Skeletal muscle tissue (tissue), 4 donors: ENCODE data around the gene EPHB1. TPM values are rescaled to one million over a fixed set of nuclear protein-coding genes. Genes with fewer than 3 reads are reported as not detected.

Source experiments
- H3K27ac ChIP-seq: one replicate; pipeline ENCODE4 v1.7.0; 2013; ENCODE audit warnings: mild to moderate bottlenecking, low read depth, low read length, inconsistent platforms
- H3K27me3 ChIP-seq, 3 donors: one replicate each; pipeline ENCODE4 v1.7.0; 2013; ENCODE audit warnings: low read length in 3 of 3; ENCODE audit not compliant: control insufficient read depth in 3 of 3, insufficient read depth in 3 of 3
- H3K36me3 ChIP-seq, 3 donors: one replicate each; pipeline ENCODE4 v1.7.0; 2013; ENCODE audit warnings: low read length in 3 of 3; ENCODE audit not compliant: control insufficient read depth in 3 of 3, insufficient read depth in 3 of 3
- H3K4me1 ChIP-seq, 3 donors: one replicate each; pipeline ENCODE4 v1.7.0; 2013; ENCODE audit warnings: low read length in 3 of 3, mild to moderate bottlenecking in 3 of 3; ENCODE audit not compliant: control insufficient read depth in 3 of 3, insufficient read depth in 3 of 3
- H3K4me3 ChIP-seq, 3 donors: one replicate each; pipeline ENCODE4 v1.7.0; 2013; ENCODE audit warnings: low read length in 3 of 3
- H3K9ac ChIP-seq, 3 donors: one replicate each; pipeline ENCODE4 v1.7.0; 2013; ENCODE audit warnings: low read length in 3 of 3, mild to moderate bottlenecking in 3 of 3, moderate library complexity in 2 of 3, low read depth in 1 of 3
- H3K9me3 ChIP-seq, 3 donors: one replicate each; pipeline ENCODE4 v1.7.0; 2013; ENCODE audit warnings: low read length in 3 of 3; ENCODE audit not compliant: control insufficient read depth in 3 of 3
- total RNA-seq: library from RNA; depleted of rRNA; stranded (reverse); fragments of >200 nt; gene quantifications from one replicate; pipeline ENCODE4 v1.2.3, GENCODE V29; 2014
- donor health status: Osteomylitis.

EPHB1 gene
- total RNA-seq, 1 donor from 2014 or later, result 5.7 TPM

DNA sequence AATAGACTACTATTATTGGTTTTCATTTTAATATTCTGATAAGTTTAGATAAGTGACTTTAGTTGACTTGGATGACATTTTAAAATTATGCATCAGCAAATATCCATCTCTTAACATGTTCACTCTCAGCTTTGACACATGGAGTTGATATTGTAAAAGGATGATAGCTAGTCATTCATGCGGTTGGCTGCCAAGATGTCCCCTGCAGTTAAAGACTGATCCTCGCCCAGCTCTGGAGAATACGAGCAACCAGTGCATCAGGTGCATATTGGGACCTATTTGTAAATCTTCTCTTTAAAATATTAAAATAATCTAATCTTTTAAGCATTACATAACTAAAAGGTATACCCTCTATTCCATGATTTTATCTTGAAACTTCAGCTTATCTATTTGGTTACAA, 41.9 kb downstream of the EPHB1 start:
- H3K27ac ChIP-seq, result no peak overlapping the region
- peaks cover 0 to 9% (median 4%) of the 10 kb centered on the region in 3 donors for H3K4me1 ChIP-seq
- H3K9me3 ChIP-seq, result no peaks in the 10 kb centered on the region
- no peaks in the 10 kb centered on the region for H3K27me3 ChIP-seq
- H3K36me3 ChIP-seq, result no peaks in the 10 kb centered on the region
- H3K4me3 ChIP-seq, result no peak overlapping the region
- no peak overlapping the region for H3K9ac ChIP-seq

DNA sequence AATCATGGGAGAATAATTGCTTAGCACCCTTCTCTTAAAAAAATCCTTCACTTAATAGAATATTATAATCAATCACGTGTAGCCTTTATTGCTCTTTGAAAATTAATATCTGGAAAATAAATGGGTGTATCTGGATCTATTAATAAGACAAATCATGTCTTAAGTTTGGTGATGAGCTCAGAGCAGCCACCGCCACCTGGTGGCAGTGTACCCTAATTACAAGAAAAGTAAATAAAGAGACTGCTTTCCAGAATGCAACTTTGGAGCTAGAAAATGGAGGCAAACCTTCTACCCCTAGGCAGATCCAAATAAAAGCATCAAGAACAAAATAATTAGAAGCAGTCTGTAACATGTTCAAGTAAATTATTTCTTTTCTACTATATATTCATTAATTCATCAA, 43.5 kb downstream of the EPHB1 start:
- Histone ChIP-seq H3K4me3 (no peak overlapping the region), H3K9me3 (no peaks in the 10 kb centered on the region), H3K27ac (no peak overlapping the region), H3K36me3 (no peaks in the 10 kb centered on the region), H3K27me3 (no peaks in the 10 kb centered on the region), H3K4me1 (peaks cover 0 to 9% (median 4%) of the 10 kb centered on the region in 3 donors), H3K9ac (no peak overlapping the region)

DNA sequence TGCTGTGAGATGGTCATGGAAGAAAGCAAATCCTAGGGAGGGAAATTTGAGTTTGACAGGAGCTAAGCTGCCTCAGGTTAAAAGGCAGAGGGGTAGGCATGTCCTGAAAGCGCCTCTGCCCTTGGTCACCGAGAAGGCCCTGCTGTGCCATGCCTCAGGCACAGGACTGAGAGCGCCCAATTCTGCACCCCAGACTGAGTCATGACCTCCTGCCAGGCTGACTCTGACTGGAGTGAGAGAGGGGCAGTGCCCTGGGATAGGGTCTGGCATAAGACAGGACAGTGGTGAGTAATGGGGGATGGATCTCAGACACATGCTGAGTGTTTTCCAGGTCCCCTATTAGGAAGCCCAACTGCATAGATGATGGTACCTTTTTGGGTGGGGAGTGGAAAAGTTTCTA, 44.4 kb downstream of the EPHB1 start:
- H3K4me3 ChIP-seq, result no peak overlapping the region
- no peak overlapping the region for H3K27ac ChIP-seq
- H3K4me1 ChIP-seq, result peaks cover 0 to 9% (median 4%) of the 10 kb centered on the region in 3 donors
- peaks cover 0 to 3% (median 0%) of the 10 kb centered on the region in 3 donors for H3K9me3 ChIP-seq
- H3K9ac ChIP-seq, result no peak overlapping the region
- no peaks in the 10 kb centered on the region for H3K36me3 ChIP-seq
- H3K27me3 ChIP-seq, result no peaks in the 10 kb centered on the region

DNA sequence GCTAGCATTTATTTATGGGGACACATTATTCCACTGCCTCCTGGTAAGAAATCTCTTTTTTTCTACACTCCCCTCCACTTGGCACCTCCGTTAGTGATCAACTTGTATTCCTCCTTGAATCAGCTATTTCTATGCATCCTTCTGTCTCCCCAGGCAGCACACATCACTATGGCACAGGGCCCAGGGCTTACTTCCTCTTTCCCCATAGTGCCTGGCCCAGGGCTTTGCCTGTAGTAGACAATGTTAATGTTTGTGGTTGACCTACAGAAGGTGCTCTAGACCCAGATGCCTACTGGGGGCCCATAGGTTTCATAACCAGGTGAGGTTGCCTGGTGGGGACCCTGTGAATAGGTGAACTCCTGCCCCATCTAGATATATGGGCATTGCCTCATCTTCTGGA, 44.9 kb downstream of the EPHB1 start:
- Histone ChIP-seq H3K9me3 (peaks cover 0 to 3% (median 0%) of the 10 kb centered on the region in 3 donors), H3K4me3 (no peak overlapping the region), H3K9ac (no peak overlapping the region), H3K36me3 (no peaks in the 10 kb centered on the region), H3K27ac (no peak overlapping the region), H3K27me3 (no peaks in the 10 kb centered on the region), H3K4me1 (peaks cover 0 to 8% (median 4%) of the 10 kb centered on the region in 3 donors)

DNA sequence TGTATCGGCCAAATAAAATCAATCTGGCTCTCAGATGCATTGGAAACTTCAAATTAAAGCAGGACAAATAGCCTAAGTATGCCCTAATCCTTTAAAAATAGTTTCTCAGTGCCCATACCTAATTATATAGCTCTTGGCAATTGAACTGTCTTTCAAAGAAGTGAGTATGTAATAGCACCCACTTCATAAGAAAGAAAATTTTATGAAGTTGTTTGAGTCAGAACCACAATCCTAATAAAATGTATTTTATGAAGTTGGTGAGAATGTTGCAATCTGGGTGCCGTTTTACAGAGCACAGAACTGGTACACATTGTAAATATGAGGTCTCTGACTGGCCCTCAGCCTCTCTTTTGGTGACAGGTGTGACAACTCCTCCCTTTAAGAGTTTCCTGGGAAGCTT, 45.4 kb downstream of the EPHB1 start:
- no peak overlapping the region for H3K4me3 ChIP-seq
- peaks cover 0 to 6% (median 4%) of the 10 kb centered on the region in 3 donors for H3K4me1 ChIP-seq
- H3K27me3 ChIP-seq, result no peaks in the 10 kb centered on the region
- H3K27ac ChIP-seq, result no peak overlapping the region
- peaks cover 0 to 3% (median 0%) of the 10 kb centered on the region in 3 donors for H3K9me3 ChIP-seq
- H3K9ac ChIP-seq, result no peak overlapping the region
- H3K36me3 ChIP-seq, result no peaks in the 10 kb centered on the region

DNA sequence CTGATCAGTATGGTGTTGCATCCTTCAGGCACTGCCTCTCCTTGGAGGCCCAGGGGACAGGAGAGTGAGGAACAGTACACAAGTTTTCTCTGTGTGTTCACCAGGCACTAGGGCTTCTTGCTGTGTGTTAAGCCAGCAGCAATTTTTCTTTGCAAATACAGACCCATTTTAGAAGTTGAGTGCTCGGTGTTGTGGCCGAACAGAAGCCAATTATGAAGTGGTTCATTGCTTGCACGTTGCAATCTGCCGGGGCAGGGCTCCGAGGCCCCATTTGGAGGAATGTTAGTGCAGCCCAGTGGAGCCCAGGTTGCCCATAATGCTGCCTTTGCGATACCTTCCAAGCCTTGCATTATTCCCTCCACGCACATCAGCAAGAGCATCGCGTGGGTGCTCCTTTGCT, 51.0 kb downstream of the EPHB1 start:
- Histone ChIP-seq H3K27ac (no peak overlapping the region), H3K36me3 (no peaks in the 10 kb centered on the region), H3K9ac (no peak overlapping the region), H3K4me3 (no peak overlapping the region), H3K27me3 (no peaks in the 10 kb centered on the region), H3K9me3 (peaks cover 0 to 3% (median 0%) of the 10 kb centered on the region in 3 donors), H3K4me1 (peaks cover 9 to 17% (median 14%) of the 10 kb centered on the region in 3 donors)

DNA sequence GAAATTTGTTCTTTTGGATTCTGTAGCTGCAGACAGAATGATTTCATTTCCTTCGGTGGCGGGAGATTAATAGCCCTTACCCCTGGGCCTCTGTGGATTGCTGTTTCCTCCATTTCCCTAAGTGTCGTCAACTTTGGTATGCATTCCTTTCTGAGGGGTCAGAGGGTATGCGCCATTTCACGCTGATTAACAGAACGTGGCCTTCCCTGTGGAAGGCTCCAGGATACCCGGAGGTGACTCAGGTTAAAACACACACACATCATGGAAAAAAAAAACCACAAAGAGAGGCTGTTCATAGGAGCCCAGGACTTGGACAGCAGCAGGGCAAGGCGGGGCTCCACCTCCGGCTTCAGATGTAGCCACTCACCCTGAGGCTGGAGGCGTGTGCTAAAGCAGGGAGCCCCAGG, 51.9 kb downstream of the EPHB1 start:
- Histone ChIP-seq H3K36me3 (no peaks in the 10 kb centered on the region), H3K9ac (no peak overlapping the region), H3K27ac (no peak overlapping the region), H3K4me3 (no peak overlapping the region), H3K9me3 (peaks cover 0 to 3% (median 0%) of the 10 kb centered on the region in 3 donors), H3K4me1 (peaks cover 15 to 24% (median 18%) of the 10 kb centered on the region in 3 donors), H3K27me3 (no peaks in the 10 kb centered on the region)

DNA sequence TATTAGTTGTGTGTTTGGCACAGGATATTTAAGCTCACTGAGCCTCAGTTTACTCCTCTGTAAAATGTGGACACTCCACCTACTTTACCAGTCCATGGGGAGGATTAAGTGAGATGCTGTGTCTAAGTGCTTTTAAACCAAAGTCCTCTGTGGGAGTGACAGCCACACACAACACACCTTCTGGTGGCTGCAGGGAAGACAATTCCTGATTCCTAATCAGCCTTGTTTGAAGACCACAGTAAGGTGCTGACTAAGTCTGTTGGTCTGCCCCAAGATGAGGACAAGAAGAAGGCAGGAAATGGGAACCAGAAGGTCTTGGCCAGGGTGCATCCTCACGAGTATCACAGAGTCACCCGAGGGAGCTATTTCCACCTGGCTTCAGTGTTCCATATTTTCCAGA, 52.3 kb downstream of the EPHB1 start:
- H3K9ac ChIP-seq, result no peak overlapping the region
- H3K4me1 ChIP-seq, result peaks cover 18 to 25% (median 19%) of the 10 kb centered on the region in 3 donors
- no peak overlapping the region for H3K27ac ChIP-seq
- no peaks in the 10 kb centered on the region for H3K27me3 ChIP-seq
- H3K9me3 ChIP-seq, result peaks cover 0 to 3% (median 0%) of the 10 kb centered on the region in 3 donors
- no peak overlapping the region for H3K4me3 ChIP-seq
- H3K36me3 ChIP-seq, result no peaks in the 10 kb centered on the region

DNA sequence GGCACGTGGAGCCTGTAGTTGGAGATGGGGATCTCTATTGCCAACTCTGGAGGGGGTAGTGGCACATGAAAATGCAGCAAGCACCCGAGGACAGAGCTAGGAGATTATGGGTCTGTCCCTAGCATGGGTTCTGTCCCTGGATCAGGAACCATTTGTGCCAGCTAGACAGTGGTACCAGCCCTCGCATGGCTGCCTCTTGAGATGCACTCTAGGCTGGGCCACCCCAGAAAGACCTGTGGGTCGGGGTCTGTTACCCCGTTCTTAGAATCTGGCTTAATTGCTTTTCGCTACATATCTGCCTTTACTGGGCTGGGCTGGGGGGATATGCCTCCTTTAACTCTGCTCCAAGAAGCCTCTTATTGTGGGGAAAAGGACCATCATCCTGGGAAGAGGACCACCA, 54.5 kb downstream of the EPHB1 start:
- no peaks in the 10 kb centered on the region for H3K27me3 ChIP-seq
- H3K4me1 ChIP-seq, result peaks cover 18 to 29% (median 25%) of the 10 kb centered on the region in 3 donors
- H3K36me3 ChIP-seq, result no peaks in the 10 kb centered on the region
- H3K9me3 ChIP-seq, result no peaks in the 10 kb centered on the region
- no peak overlapping the region for H3K4me3 ChIP-seq
- H3K27ac ChIP-seq, result no peak overlapping the region
- no peak overlapping the region for H3K9ac ChIP-seq

DNA sequence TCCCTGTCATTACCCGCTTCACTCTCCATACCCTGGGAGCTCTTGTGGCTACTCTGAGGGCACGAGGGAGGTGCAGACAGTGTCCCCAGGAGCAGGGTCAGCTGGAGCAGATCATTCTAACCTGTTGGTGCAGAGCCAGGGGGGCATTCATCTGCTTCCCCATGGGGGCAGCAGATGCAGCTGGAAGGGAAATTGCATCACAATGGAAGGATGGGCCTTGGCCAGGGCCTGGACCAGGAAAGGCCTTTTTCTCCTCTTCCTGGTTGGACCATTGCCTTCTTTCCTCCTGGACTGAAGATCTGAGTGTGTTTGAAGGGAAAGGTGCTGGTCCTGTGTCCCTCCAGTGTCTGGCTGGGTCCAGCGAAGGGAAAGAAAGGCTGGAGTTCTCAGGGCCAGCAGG, 55.7 kb downstream of the EPHB1 start:
- H3K4me3 ChIP-seq, result no peak overlapping the region
- peaks cover 18 to 29% (median 25%) of the 10 kb centered on the region in 3 donors for H3K4me1 ChIP-seq
- no peak overlapping the region for H3K27ac ChIP-seq
- H3K9me3 ChIP-seq, result no peaks in the 10 kb centered on the region
- H3K36me3 ChIP-seq, result no peaks in the 10 kb centered on the region
- no peak overlapping the region for H3K9ac ChIP-seq
- H3K27me3 ChIP-seq, result no peaks in the 10 kb centered on the region
